Measurements from ENCODE around the gene RSL1D1.

Gene RSL1D1

GRCh38 chr16:11851294-11852091 lies at the start of gene RSL1D1:
TSS of gene RSL1D1 (minus strand) at chr16:11851542. CDS start at chr16:11851512, 30 bp downstream.
- DNase-seq (ENCODE audit: insufficient read length, low spot score) (peak; percentile 98), FAIRE-seq (no peak)

GRCh38 chr16:11901091-11901490 lies 49.7 kb upstream of the RSL1D1 start:
- DNase-seq (ENCODE audit: insufficient read length, low spot score) (no peak), FAIRE-seq (no peak)

- DNase-seq (ENCODE audit: insufficient read length, low spot score) (no peak), FAIRE-seq (no peak)
Observed at GRCh38 chr16:11896486-11897176, 45.3 kb upstream of the RSL1D1 start.

- DNase-seq (ENCODE audit: insufficient read length, low spot score) = no peak
- FAIRE-seq = no peak
Observed at GRCh38 chr16:11893571-11893970, 42.2 kb upstream of the RSL1D1 start.

GRCh38 chr16:11892761-11893160 lies 41.4 kb upstream of the RSL1D1 start:
- FAIRE-seq (no peak), DNase-seq (ENCODE audit: insufficient read length, low spot score) (no peak)

- DNase-seq (ENCODE audit: insufficient read length, low spot score) = no peak
- no peak for FAIRE-seq
Observed at GRCh38 chr16:11890231-11890965, 39.1 kb upstream of the RSL1D1 start.

- FAIRE-seq = no peak
- DNase-seq (ENCODE audit: insufficient read length, low spot score) = no peak
Observed at GRCh38 chr16:11886881-11887280, 35.5 kb upstream of the RSL1D1 start.

- DNase-seq (ENCODE audit: insufficient read length, low spot score) (no peak), FAIRE-seq (no peak)
Observed at GRCh38 chr16:11884035-11884434, 32.7 kb upstream of the RSL1D1 start.

- no peak for FAIRE-seq
- DNase-seq (ENCODE audit: insufficient read length, low spot score) = no peak
Observed at GRCh38 chr16:11880007-11880406, 28.7 kb upstream of the RSL1D1 start.

- DNase-seq (ENCODE audit: insufficient read length, low spot score) (no peak), FAIRE-seq (no peak)
Observed at GRCh38 chr16:11877374-11877773, 26.0 kb upstream of the RSL1D1 start.

- DNase-seq (ENCODE audit: insufficient read length, low spot score) (no peak), FAIRE-seq (no peak)
Observed at GRCh38 chr16:11876306-11876705, 25.0 kb upstream of the RSL1D1 start.

GRCh38 chr16:11875721-11876120 lies 24.4 kb upstream of the RSL1D1 start:
- no peak for FAIRE-seq
- no peak for DNase-seq (ENCODE audit: insufficient read length, low spot score)

GRCh38 chr16:11871193-11871592 lies 19.9 kb upstream of the RSL1D1 start:
- FAIRE-seq (no peak), DNase-seq (ENCODE audit: insufficient read length, low spot score) (no peak)

GRCh38 chr16:11870399-11870798 lies 19.1 kb upstream of the RSL1D1 start:
- FAIRE-seq = no peak

GRCh38 chr16:11869353-11870228 lies 18.2 kb upstream of the RSL1D1 start:
- FAIRE-seq (no peak), DNase-seq (ENCODE audit: insufficient read length, low spot score) (no peak)

More at GRCh38 chr16:11870399-11870798, 19.1 kb upstream of the RSL1D1 start:
- no peak for DNase-seq (ENCODE audit: insufficient read length, low spot score)

- no peak for DNase-seq (ENCODE audit: insufficient read length, low spot score)
- FAIRE-seq = no peak
Observed at GRCh38 chr16:11868412-11868980, 17.2 kb upstream of the RSL1D1 start.

- DNase-seq (ENCODE audit: insufficient read length, low spot score) (no peak), FAIRE-seq (no peak)
Observed at GRCh38 chr16:11862489-11862888, 11.1 kb upstream of the RSL1D1 start.

- DNase-seq (ENCODE audit: insufficient read length, low spot score) = no peak
- FAIRE-seq = no peak
Observed at GRCh38 chr16:11857161-11857560, 5.8 kb upstream of the RSL1D1 start.

- FAIRE-seq (no peak), DNase-seq (ENCODE audit: insufficient read length, low spot score) (no peak)
Observed at GRCh38 chr16:11852092-11852809, 909 bp upstream of the RSL1D1 start.
